Neural progenitor cell (in vitro differentiated cells): ENCODE data around the gene SCFD2. TPM values are rescaled to one million over a fixed set of nuclear protein-coding genes. Genes with fewer than 3 reads are reported as not detected.
A peak's percentile ranks its signal among the peaks of the same experiment; 100 is the strongest.

ENCODE experiments used
- DNase-seq: peaks from one replicate; pipeline ENCODE4 v3.0.0-alpha.2; 2016; ENCODE audit warnings: low spot score
- H2AFZ ChIP-seq: fragments of 200-600 bp; sonication (generic); replicated peaks from 2 replicates; pipeline ENCODE4 v1.6.1; 2016; ENCODE audit warnings: antibody characterized with exemption
- H3F3A ChIP-seq: fragments of 200-600 bp; sonication (generic); 2 replicates; pipeline ENCODE4 v1.6.1; 2016; ENCODE audit warnings: antibody characterized with exemption, low read depth
- H3K27ac ChIP-seq: fragments of 200-600 bp; sonication (generic); 2 replicates; pipeline ENCODE4 v1.5.1; 2016; ENCODE audit warnings: mild to moderate bottlenecking
- H3K27me3 ChIP-seq: fragments of 200-600 bp; sonication (generic); 2 replicates; pipeline ENCODE4 v1.6.1; 2016; ENCODE audit warnings: mild to moderate bottlenecking, moderate library complexity
- H3K36me3 ChIP-seq: fragments of 200-600 bp; sonication (generic); 2 replicates; pipeline ENCODE4 v1.5.1; 2016
- H3K4me1 ChIP-seq: fragments of 200-600 bp; sonication (generic); 2 replicates; pipeline ENCODE4 v1.6.1; 2016; ENCODE audit warnings: mixed run types
- H3K4me2 ChIP-seq: fragments of 200-600 bp; sonication (generic); 2 replicates; pipeline ENCODE4 v1.6.1; 2016
- H3K4me3 ChIP-seq: fragments of 200-600 bp; sonication (generic); 2 replicates; pipeline ENCODE4 v1.5.1; 2016
- H3K79me2 ChIP-seq: fragments of 200-600 bp; sonication (generic); 2 replicates; pipeline ENCODE4 v1.6.1; 2016; ENCODE audit warnings: low read depth
- H3K9ac ChIP-seq: fragments of 200-600 bp; sonication (generic); 2 replicates; pipeline ENCODE4 v1.6.1; 2016
- H3K9me3 ChIP-seq: fragments of 200-600 bp; sonication (generic); 2 replicates; pipeline ENCODE4 v1.5.1; 2016; ENCODE audit warnings: low read depth
- H4K20me1 ChIP-seq: fragments of 200-600 bp; sonication (generic); 2 replicates; pipeline ENCODE4 v1.6.1; 2016; ENCODE audit warnings: low read depth
- H3K27ac Mint-ChIP-seq: 3 replicates; pipeline ENCODE4 v1.8.0; 2021; ENCODE audit warnings: mixed read lengths
- H3K27me3 Mint-ChIP-seq: 2 replicates; pipeline ENCODE4 v1.8.0; 2022; ENCODE audit warnings: low read depth, mild to moderate bottlenecking, inconsistent platforms, moderate library complexity, mixed read lengths; ENCODE audit not compliant: insufficient read depth
- H3K36me3 Mint-ChIP-seq: 3 replicates; pipeline ENCODE4 v1.8.0; 2021; ENCODE audit warnings: mixed read lengths
- H3K4me1 Mint-ChIP-seq: 3 replicates; pipeline ENCODE4 v1.8.0; 2021; ENCODE audit warnings: mixed read lengths
- H3K4me3 Mint-ChIP-seq: 3 replicates; pipeline ENCODE4 v1.8.0; 2021; ENCODE audit warnings: mild to moderate bottlenecking, moderate library complexity, mixed read lengths
- H3K9me3 Mint-ChIP-seq: 3 replicates; pipeline ENCODE4 v1.8.0; 2020; ENCODE audit warnings: mixed read lengths
- CTCF ChIP-seq: fragments of 200-600 bp; sonication (generic); IDR thresholded peaks from 2 replicates; pipeline ENCODE4 v1.5.1; 2017; ENCODE audit warnings: antibody characterized with exemption, mild to moderate bottlenecking
- EZH2 ChIP-seq: fragments of 200-600 bp; sonication (generic); IDR thresholded peaks from 2 replicates; pipeline ENCODE4 v1.6.1; 2017; ENCODE audit warnings: antibody characterized with exemption, mild to moderate bottlenecking, moderate library complexity
- EZH2phosphoT487 ChIP-seq: fragments of 200-600 bp; sonication (generic); IDR thresholded peaks from 2 replicates; pipeline ENCODE4 v1.6.1; 2017; ENCODE audit warnings: antibody characterized with exemption
- total RNA-seq: library from RNA; depleted of rRNA; stranded (reverse); fragments of >200 nt; gene quantifications from 2 replicates; pipeline ENCODE4 v1.2.3, GENCODE V29; 2015; ENCODE audit warnings: low replicate concordance

The SCFD2 gene
- total RNA-seq, 1 donor from 2014 or later, result 4.8 TPM

DNA sequence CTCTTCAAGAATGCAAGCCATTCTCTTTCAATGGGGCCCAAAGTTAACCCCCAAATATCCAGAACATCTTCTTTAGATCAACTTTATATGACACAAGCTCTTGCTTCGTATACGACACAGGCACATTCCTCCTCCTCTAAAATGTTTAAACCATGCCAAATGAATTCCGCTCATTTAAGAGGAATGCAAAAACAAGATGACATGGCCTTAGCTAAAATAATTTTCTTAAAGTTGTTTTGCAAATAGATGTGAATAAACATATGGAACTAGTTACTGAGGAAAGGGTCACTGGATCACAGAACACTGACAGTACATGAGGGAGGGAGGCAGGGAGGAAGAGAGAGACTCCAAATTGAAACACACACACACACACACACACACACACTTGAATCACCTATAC lies 406.3 kb downstream of the SCFD2 start:
- Mint-ChIP-seq H3K27me3 (no peaks in the 10 kb centered on the region), H3K9me3 (peaks cover 3% of the 10 kb centered on the region), H3K4me1 (peaks cover 51% of the 10 kb centered on the region), H3K27ac (peak overlapping the region; percentile 57), H3K4me3 (no peak overlapping the region), H3K36me3 (no peaks in the 10 kb centered on the region)
- Histone ChIP-seq H3K9ac (no peak overlapping the region), H3K4me2 (no peak overlapping the region), H3K4me3 (no peak overlapping the region), H2AFZ (no peak overlapping the region), H3K36me3 (no peaks in the 10 kb centered on the region), H3K9me3 (no peaks in the 10 kb centered on the region), H3K27ac (no peak overlapping the region), H3F3A (peaks cover 5% of the 10 kb centered on the region), H3K27me3 (no peaks in the 10 kb centered on the region), H3K79me2 (no peaks in the 10 kb centered on the region), H3K4me1 (peaks cover 29% of the 10 kb centered on the region), H4K20me1 (no peaks in the 10 kb centered on the region)
- TF ChIP-seq CTCF (no peak), EZH2phosphoT487 (no peak), EZH2 (no peak)
- no peak for DNase-seq

- Mint-ChIP-seq H3K27me3 (no peaks in the 10 kb centered on the region), H3K4me1 (peaks cover 55% of the 10 kb centered on the region), H3K9me3 (peaks cover 3% of the 10 kb centered on the region), H3K4me3 (no peak overlapping the region), H3K36me3 (no peaks in the 10 kb centered on the region), H3K27ac (peak overlapping the region; percentile 94)
- Histone ChIP-seq H3K4me2 (peak overlapping the region; percentile 50), H3K4me1 (peaks cover 29% of the 10 kb centered on the region), H4K20me1 (no peaks in the 10 kb centered on the region), H3K36me3 (no peaks in the 10 kb centered on the region), H3K27ac (no peak overlapping the region), H3F3A (peaks cover 5% of the 10 kb centered on the region), H3K4me3 (no peak overlapping the region), H3K27me3 (no peaks in the 10 kb centered on the region), H3K9me3 (no peaks in the 10 kb centered on the region), H3K9ac (no peak overlapping the region), H3K79me2 (no peaks in the 10 kb centered on the region), H2AFZ (no peak overlapping the region)
- TF ChIP-seq EZH2phosphoT487 (no peak), EZH2 (no peak), CTCF (no peak)
- no peak for DNase-seq
These were observed 407.8 kb downstream of the SCFD2 start for GRCh38 chr4:52957835-52958631.

- peak overlapping the region; percentile 50 for H3K4me2 ChIP-seq
- no peaks in the 10 kb centered on the region for H3K27me3 ChIP-seq
- peak; percentile 66 for DNase-seq
- H3K36me3 Mint-ChIP-seq, result no peaks in the 10 kb centered on the region
- H3K9me3 Mint-ChIP-seq, result peaks cover 3% of the 10 kb centered on the region
- H3K4me1 ChIP-seq, result peaks cover 29% of the 10 kb centered on the region
- no peak overlapping the region for H2AFZ ChIP-seq
- peak overlapping the region; percentile 94 for H3K27ac Mint-ChIP-seq
- no peak for TF ChIP-seq CTCF
- no peak for TF ChIP-seq EZH2
- no peak for TF ChIP-seq EZH2phosphoT487
- H3K4me1 Mint-ChIP-seq, result peaks cover 55% of the 10 kb centered on the region
- H3K27me3 Mint-ChIP-seq, result no peaks in the 10 kb centered on the region
- no peaks in the 10 kb centered on the region for H3K9me3 ChIP-seq
- H3K9ac ChIP-seq, result no peak overlapping the region
- no peak overlapping the region for H3K27ac ChIP-seq
- H3K36me3 ChIP-seq, result no peaks in the 10 kb centered on the region
- H3K4me3 ChIP-seq, result no peak overlapping the region
- peaks cover 5% of the 10 kb centered on the region for H3F3A ChIP-seq
- H3K79me2 ChIP-seq, result no peaks in the 10 kb centered on the region
- H4K20me1 ChIP-seq, result no peaks in the 10 kb centered on the region
- peak overlapping the region; percentile 44 for H3K4me3 Mint-ChIP-seq
These were observed 408.6 kb downstream of the SCFD2 start for GRCh38 chr4:52957220-52957686.
